Gastrocnemius medialis (tissue), 4 donors: ENCODE results near the gene CLC. TPM values are rescaled to one million over a fixed set of nuclear protein-coding genes. Genes with fewer than 3 reads are reported as not detected.

Source experiments
- ATAC-seq, 2 donors: fragments of 150-250 bp; one replicate each; pipeline ENCODE4 v1.9.1; 2016
- DNase-seq, 2 donors: peaks; one replicate each; pipeline ENCODE4 v3.0.0-alpha.2; 2019
- H3K27ac ChIP-seq, 4 donors: fragments of 200-600 bp; sonication (generic); 1 replicate in 1 of 4; 2 replicates in 3 of 4; pipeline ENCODE4 v1.5.1; 2016 to 2018; ENCODE audit warnings: mild to moderate bottlenecking in 2 of 4, moderate library complexity in 1 of 4
- H3K27me3 ChIP-seq, 3 donors: fragments of 200-600 bp; sonication (generic) in 2 of 3; 1 replicate in 1 of 3; 2 replicates in 2 of 3; pipeline versions ENCODE4 v1.5.1 to v1.6.0; 2016 to 2019; ENCODE audit warnings: mild to moderate bottlenecking in 1 of 3, moderate library complexity in 1 of 3
- H3K36me3 ChIP-seq, 2 donors: fragments of 200-600 bp; sonication (generic) in 1 of 2; one replicate each; pipeline ENCODE4 v1.5.1; 2017 to 2018
- H3K4me1 ChIP-seq, 2 donors: fragments of 200-600 bp; sonication (generic) in 1 of 2; one replicate each; pipeline ENCODE4 v1.5.1; 2016 to 2017; ENCODE audit warnings: mild to moderate bottlenecking in 2 of 2
- H3K4me3 ChIP-seq, 4 donors: fragments of 200-600 bp; sonication (generic) in 3 of 4; 1 replicate in 1 of 4; 2 replicates in 3 of 4; pipeline ENCODE4 v1.5.1; 2016 to 2019; ENCODE audit warnings: mild to moderate bottlenecking in 2 of 4
- H3K9me3 ChIP-seq, 3 donors: fragments of 200-600 bp; sonication (generic) in 2 of 3; 1 replicate in 1 of 3; 2 replicates in 2 of 3; pipeline ENCODE4 v1.5.1; 2016 to 2019
- POLR2A ChIP-seq, 2 donors: fragments of 450-650 bp; IDR thresholded peaks; one replicate each; pipeline ENCODE4 v1.6.1; 2017; ENCODE audit warnings: antibody characterized with exemption in 2 of 2, mild to moderate bottlenecking in 2 of 2, moderate library complexity in 2 of 2
- in situ Hi-C, 4 donors: fragments of 200-750 bp; cut with MboI; loops; one replicate each; pipeline versions ENCODE4 v1.15.0 to v1.8.0; 2017; ENCODE audit warnings: low sequenced_read_pairs in 4 of 4
- intact Hi-C: fragments of 100-400 bp; cut with DNase I; formaldehyde crosslinking; loops from one replicate; pipeline ENCODE4 v1.15.1; 2023; ENCODE audit warnings: low total_unique reads
- total RNA-seq, 4 donors: library from RNA; depleted of rRNA; stranded (reverse); fragments of >200 nt; gene quantifications; one replicate each; pipeline versions ENCODE4 v1.1.0 to v1.2.3, GENCODE V29; 2016
- TF ChIP-seq, protein P1 (sequence below), 5 experiments: fragments of 450-650 bp in 3 of 5; fragments of 200-600 bp in 2 of 5; sonication (generic) in 2 of 5; IDR thresholded peaks in 4 of 5; conservative IDR thresholded peaks in 1 of 5; 1 replicate in 4 of 5; 2 replicates in 1 of 5; pipeline ENCODE4 v1.5.1; 2016 to 2019; ENCODE audit warnings: antibody characterized with exemption in 5 of 5, mild to moderate bottlenecking in 3 of 5, moderate library complexity in 3 of 5

The CLC gene
- total RNA-seq, 4 donors from 2014 or later, result not detected

DNA sequence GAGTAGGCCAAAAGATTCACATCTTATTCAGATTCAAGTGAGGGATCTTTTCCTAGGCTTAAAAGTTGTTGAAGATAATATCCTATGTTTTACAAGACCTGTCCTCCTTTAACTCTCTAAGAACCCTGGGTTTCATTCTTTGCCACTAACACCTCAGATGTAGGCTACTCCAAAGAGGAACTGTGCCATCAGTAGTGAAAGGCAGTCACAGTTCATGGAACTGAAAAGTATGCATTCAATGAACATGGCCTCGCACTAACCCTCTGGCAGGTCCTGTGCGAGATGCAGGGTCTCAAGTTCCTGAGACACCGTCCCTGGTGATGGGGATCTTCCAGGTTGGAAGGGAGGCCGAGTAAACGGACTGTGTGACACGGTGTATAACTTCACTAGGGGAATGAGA lies 29.2 kb downstream of the CLC start:
- no peaks in the 10 kb centered on the region for H3K27me3 ChIP-seq
- H3K4me3 ChIP-seq, result no peak overlapping the region
- H3K9me3 ChIP-seq, result no peaks in the 10 kb centered on the region
- no peak for TF ChIP-seq POLR2A (IDR thresholded peaks at IDR 0.05)
- TF ChIP-seq, protein P1, sequence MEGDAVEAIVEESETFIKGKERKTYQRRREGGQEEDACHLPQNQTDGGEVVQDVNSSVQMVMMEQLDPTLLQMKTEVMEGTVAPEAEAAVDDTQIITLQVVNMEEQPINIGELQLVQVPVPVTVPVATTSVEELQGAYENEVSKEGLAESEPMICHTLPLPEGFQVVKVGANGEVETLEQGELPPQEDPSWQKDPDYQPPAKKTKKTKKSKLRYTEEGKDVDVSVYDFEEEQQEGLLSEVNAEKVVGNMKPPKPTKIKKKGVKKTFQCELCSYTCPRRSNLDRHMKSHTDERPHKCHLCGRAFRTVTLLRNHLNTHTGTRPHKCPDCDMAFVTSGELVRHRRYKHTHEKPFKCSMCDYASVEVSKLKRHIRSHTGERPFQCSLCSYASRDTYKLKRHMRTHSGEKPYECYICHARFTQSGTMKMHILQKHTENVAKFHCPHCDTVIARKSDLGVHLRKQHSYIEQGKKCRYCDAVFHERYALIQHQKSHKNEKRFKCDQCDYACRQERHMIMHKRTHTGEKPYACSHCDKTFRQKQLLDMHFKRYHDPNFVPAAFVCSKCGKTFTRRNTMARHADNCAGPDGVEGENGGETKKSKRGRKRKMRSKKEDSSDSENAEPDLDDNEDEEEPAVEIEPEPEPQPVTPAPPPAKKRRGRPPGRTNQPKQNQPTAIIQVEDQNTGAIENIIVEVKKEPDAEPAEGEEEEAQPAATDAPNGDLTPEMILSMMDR (IDR thresholded peaks at IDR 0.05 in 4 of 5, conservative IDR thresholded peaks at IDR 0.05 in 1 of 5), result no peak
- intact Hi-C loops, result no loop called here
- no peak overlapping the region for H3K27ac ChIP-seq
- no peaks in the 10 kb centered on the region for H3K36me3 ChIP-seq
- no peak for DNase-seq
- H3K4me1 ChIP-seq, result no peaks in the 10 kb centered on the region
- ATAC-seq, result no peak
- in situ Hi-C loops, result no loop called here

DNA sequence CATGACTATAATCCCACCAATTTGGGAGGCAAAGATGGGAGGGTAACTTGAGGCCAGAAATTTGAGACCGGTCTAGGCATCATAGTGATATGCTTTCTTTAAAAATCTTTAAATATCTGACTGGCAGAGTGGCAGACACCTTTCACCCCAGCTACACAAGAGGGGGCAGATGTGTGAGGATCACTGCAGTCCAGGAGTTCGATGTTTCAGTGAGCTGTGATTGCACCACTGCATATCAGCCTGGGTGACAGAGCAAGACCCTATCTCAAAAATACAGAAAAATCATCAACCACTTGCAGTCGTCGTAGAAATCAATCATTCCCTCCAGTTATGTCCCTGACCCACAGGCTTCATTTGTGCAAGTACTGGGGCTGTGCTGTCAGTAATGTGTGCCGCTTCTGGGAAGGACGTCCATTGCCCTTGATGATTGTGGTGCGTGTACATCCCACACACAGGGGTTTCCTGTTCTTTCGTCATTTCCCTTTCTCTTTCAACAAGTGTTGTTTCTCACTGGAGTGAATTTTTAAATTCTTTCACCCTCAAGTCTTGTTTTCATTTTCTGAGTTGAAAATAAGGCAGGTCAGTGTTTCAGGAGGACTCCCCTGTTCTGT lies 32.1 kb downstream of the CLC start:
- H3K27me3 ChIP-seq, result no peaks in the 10 kb centered on the region
- no peak overlapping the region for H3K27ac ChIP-seq
- DNase-seq (no peak), ATAC-seq (no peak)
- H3K9me3 ChIP-seq, result no peaks in the 10 kb centered on the region
- H3K36me3 ChIP-seq, result no peaks in the 10 kb centered on the region
- in situ Hi-C loops (no loop called here), intact Hi-C loops (no loop called here)
- no peaks in the 10 kb centered on the region for H3K4me1 ChIP-seq
- H3K4me3 ChIP-seq, result no peak overlapping the region
- TF ChIP-seq, protein P1 (IDR thresholded peaks at IDR 0.05 in 4 of 5, conservative IDR thresholded peaks at IDR 0.05 in 1 of 5), result no peak
- no peak for TF ChIP-seq POLR2A (IDR thresholded peaks at IDR 0.05)

DNA sequence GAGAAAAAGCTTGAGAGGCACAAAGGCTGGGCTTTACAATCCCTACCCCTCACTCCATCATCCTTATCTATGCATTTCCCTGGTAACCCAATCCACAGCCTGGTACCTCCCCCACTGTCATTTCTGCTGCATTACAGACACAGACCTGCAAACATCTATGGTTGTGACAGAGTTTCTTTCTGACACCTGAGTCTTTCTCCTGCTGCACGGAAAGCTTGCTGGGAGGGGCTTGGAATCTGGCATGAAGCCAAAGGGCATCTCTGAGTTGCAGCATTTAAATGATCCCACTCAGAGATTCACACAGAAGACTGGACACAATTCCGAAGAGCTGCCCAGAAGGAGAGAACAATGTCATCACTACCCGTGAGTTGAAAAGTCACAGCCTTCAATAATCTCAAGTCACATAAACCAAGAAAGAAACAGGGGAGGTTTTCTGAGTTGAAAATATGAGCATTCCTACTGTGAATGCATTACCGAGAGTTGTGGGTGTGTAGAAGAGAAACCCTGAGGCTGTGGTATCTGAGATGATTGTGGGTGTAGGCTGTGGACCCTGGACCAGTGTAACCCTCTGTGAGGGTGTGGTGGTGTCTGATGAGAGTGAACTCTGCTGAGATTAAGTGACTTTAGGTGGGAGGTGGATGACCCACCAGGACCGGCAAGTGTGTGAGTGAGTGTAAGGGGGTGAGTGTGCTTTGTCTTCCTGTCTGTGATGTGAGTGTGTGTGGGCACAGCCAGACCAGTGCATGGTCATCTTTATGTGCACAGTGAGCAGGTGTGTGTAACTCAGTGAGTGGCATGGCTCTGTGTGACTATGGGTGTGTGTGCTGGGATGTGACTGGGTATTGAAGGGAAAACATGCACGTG lies 33.4 kb downstream of the CLC start, which contains the start of gene LGALS14:
Gene LGALS14, plus strand, starts transcription at position 301 of the 864 bp plus-strand sequence. Its CDS starts 48 bp downstream, at position 349.
- ATAC-seq (no peak), DNase-seq (no peak)
- Histone ChIP-seq H3K9me3 (no peaks in the 10 kb centered on the region), H3K27ac (no peak within 1 kb of the TSS), H3K27me3 (no peaks in the 10 kb centered on the region), H3K4me3 (no peak within 1 kb of the TSS), H3K36me3 (no peaks in the 10 kb centered on the region), H3K4me1 (no peaks in the 10 kb centered on the region)
- TF ChIP-seq, protein P1 (IDR thresholded peaks at IDR 0.05 in 4 of 5, conservative IDR thresholded peaks at IDR 0.05 in 1 of 5), result no peak
- TF ChIP-seq POLR2A (IDR thresholded peaks at IDR 0.05), result no peak
- intact Hi-C loops (no loop called here), in situ Hi-C loops (no loop called here)

DNA sequence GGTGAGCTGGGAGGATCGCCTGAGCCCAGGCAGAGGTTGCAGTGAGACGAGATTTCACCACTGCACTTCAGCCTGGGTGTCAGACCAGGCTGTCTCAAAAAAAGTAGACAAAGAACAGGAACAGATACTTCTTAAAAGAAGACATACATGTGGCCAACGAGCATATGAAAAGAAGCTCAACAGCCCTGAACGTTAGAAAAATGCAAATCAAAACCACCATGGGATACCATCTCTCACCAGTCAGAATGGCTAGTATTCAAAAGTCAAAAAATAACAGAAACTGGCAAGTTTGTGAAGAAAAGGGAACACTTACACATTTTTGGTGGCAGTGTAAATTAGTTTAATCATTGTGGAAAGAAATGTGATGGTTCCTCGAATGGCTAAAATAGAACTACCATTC lies 36.5 kb downstream of the CLC start:
- Histone ChIP-seq H3K27me3 (no peaks in the 10 kb centered on the region), H3K4me3 (no peak overlapping the region), H3K36me3 (no peaks in the 10 kb centered on the region), H3K27ac (no peak overlapping the region), H3K4me1 (no peaks in the 10 kb centered on the region), H3K9me3 (no peaks in the 10 kb centered on the region)
- in situ Hi-C loops (no loop called here), intact Hi-C loops (no loop called here)
- no peak for TF ChIP-seq POLR2A (IDR thresholded peaks at IDR 0.05)
- TF ChIP-seq, protein P1 (IDR thresholded peaks at IDR 0.05 in 4 of 5, conservative IDR thresholded peaks at IDR 0.05 in 1 of 5), result no peak
- ATAC-seq, result no peak
- DNase-seq, result no peak
